Naive B cell (primary cell): Measurements from ENCODE around the gene LIN54. TPM values are rescaled to one million over a fixed set of nuclear protein-coding genes. Genes with fewer than 3 reads are reported as not detected.

Experiments used
- ATAC-seq, 2 donors: fragments of 150-1000 bp; cut with Tn5 transposase; 2 replicates each; pipeline ENCODE4 v1.10.0; 2021; ENCODE audit warnings: low read depth in 2 of 2, mild to moderate bottlenecking in 2 of 2, moderate library complexity in 2 of 2
- DNase-seq: peaks from one replicate; pipeline ENCODE4 v3.0.0; 2022
- H3K27ac Mint-ChIP-seq, 6 donors: one replicate each; pipeline ENCODE4 v1.8.0; 2020 to 2022; ENCODE audit warnings: mild to moderate bottlenecking in 6 of 6, mixed read lengths in 6 of 6, moderate library complexity in 5 of 6, inconsistent platforms in 2 of 6
- H3K27me3 Mint-ChIP-seq, 3 donors: one replicate each; pipeline ENCODE4 v1.8.0; 2021 to 2022; ENCODE audit warnings: mixed read lengths in 3 of 3, mild to moderate bottlenecking in 1 of 3
- H3K36me3 Mint-ChIP-seq, 2 donors: one replicate each; pipeline ENCODE4 v1.8.0; 2020 to 2022; ENCODE audit warnings: mixed read lengths in 2 of 2, inconsistent platforms in 1 of 2, mild to moderate bottlenecking in 1 of 2
- H3K4me1 Mint-ChIP-seq, 3 donors: one replicate each; pipeline ENCODE4 v1.8.0; 2020 to 2022; ENCODE audit warnings: mixed read lengths in 3 of 3, inconsistent platforms in 1 of 3, mild to moderate bottlenecking in 1 of 3, moderate library complexity in 1 of 3
- H3K4me3 Mint-ChIP-seq, 8 donors: one replicate each; pipeline ENCODE4 v1.8.0; 2020 to 2022; ENCODE audit warnings: mild to moderate bottlenecking in 8 of 8, mixed read lengths in 8 of 8, moderate library complexity in 8 of 8, inconsistent platforms in 2 of 8
- H3K9me3 Mint-ChIP-seq, 7 donors: one replicate each; pipeline ENCODE4 v1.8.0; 2020 to 2022; ENCODE audit warnings: mixed read lengths in 7 of 7, mild to moderate bottlenecking in 5 of 7, inconsistent platforms in 2 of 7, moderate library complexity in 1 of 7
- polyA plus RNA-seq, 6 donors: library from polyadenylated mRNA; unstranded; fragments of 300-500 nt; fragmentation: Illumina TruSeq; gene quantifications; one replicate each; pipeline ENCODE4 v1.2.3, GENCODE V29; 2021; ENCODE audit warnings: low read depth in 6 of 6

The LIN54 gene
- polyA plus RNA-seq, 6 donors from 2014 or later, result 3.1 to 8.4 (median 7.8) TPM

DNA sequence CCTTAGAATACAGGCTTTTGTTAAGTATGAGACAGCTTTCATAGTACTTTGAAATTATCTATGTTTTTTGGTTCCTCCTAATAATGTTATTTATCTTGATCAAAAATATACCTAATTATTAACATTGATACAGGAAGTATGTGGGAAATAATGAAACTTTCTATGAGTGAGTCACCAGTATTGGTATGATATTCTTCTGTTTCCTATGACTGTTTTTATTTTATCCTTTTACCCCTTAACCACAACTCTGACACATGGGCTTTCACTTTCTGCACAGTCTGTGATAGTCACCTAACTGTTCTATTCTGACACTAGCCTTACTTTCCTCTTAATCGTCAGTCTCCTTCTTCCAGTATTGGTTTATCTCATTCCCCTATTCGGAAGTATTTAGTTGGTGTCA lies 105.4 kb downstream of the LIN54 start:
- H3K36me3 Mint-ChIP-seq, result no peaks in the 10 kb centered on the region
- H3K27me3 Mint-ChIP-seq, result no peaks in the 10 kb centered on the region
- DNase-seq, result no peak
- peak overlapping the region in 3 of 6 donors; percentile 8 to 61 (median 38) for H3K27ac Mint-ChIP-seq
- no peak for ATAC-seq
- peak overlapping the region in 1 of 8 donors; percentile 5 for H3K4me3 Mint-ChIP-seq
- H3K9me3 Mint-ChIP-seq, result no peaks in the 10 kb centered on the region
- peaks cover 0 to 6% (median 3%) of the 10 kb centered on the region in 3 donors for H3K4me1 Mint-ChIP-seq

DNA sequence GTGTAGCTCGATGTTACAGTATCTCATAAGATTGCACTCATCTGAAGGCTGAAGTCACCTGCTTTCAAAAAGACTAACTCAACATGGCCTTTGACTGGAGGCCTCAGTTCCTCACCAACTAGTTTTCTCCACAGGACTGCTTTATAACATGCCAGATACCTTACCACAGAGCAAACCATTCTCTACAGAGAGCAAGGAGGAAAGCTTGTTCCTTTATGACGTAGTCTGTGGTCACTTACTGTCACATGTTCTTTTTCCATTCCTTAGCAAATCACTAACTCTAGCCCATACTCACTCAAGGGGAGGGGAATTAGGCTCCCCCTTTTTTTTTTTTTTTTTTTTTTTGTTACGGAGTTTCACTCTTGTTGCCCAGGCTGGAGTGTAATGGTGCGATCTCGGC lies 106.9 kb downstream of the LIN54 start:
- Mint-ChIP-seq H3K4me3 (no peak overlapping the region), H3K36me3 (no peaks in the 10 kb centered on the region), H3K27me3 (no peaks in the 10 kb centered on the region), H3K9me3 (no peaks in the 10 kb centered on the region), H3K27ac (peak overlapping the region in 1 of 6 donors; percentile 65), H3K4me1 (peaks cover 0 to 7% (median 6%) of the 10 kb centered on the region in 3 donors)
- DNase-seq, result no peak
- ATAC-seq, result no peak

DNA sequence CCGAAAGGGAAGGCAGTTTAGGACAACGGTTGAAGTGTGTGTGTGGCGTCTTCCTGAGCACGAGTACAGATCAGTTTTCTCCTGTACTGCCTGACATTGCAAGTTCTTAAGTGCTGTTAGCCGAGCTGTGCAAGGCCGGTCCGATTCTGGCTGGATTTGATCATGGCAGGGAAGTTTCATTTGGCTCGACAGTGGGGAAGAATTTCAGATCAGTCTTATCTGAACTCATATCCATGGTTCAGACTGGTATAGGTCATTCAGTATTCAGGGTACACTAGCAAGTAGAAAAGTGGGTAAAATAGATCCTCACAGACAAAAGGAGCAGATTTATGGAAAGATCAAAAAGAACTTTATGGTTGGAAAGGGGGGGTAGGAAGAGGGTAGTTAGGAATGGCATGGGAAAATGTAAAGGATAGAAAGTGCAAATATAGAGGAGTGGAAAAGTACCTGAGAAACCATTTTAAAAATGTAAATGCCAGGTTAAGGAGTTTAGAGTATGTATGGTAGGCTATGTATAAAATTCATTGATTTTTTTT lies 109.4 kb downstream of the LIN54 start:
- Mint-ChIP-seq H3K27me3 (no peaks in the 10 kb centered on the region), H3K27ac (no peak overlapping the region), H3K36me3 (peaks cover 0 to 7% of the 10 kb centered on the region in 2 donors), H3K4me3 (no peak overlapping the region), H3K4me1 (peaks cover 2 to 18% (median 6%) of the 10 kb centered on the region in 3 donors), H3K9me3 (no peaks in the 10 kb centered on the region)
- no peak for ATAC-seq
- DNase-seq, result no peak

DNA sequence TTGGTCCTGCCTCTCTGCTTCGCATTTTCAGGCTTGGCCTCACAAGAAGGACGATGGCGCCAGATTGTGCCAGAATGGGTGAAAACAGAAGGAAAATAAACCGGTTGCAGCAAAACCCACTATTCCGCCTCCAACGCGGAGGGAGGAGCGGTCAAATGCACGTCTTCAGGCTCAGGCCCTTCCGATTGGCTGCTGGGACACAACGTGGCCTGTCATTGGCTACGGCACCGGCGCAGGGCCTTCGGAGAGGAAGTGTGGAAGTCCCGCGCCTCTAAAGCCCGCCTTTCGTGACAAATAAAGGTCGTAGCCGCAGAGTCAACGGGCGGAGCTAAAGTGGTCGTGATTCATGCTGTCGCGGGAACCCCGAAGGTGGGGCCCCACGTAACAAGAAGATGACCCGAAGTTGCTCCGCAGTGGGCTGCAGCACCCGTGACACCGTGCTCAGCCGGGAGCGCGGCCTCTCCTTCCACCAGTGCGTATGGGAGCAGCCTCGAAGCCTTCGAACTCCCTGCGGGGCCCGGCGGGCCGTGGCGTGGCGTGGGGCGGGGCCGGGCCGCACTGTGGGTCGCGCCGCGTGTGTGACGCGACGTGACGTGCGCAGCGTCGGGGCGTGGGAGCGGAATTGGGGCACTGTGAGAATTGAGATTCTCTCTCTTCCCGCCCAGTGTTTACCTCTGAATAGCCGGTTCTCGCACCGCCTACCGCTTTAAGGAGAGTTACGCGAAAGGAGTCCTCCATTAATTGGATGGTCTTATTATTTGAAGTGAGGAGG lies 110.0 kb downstream of the LIN54 start, which contains the start of gene THAP9:
THAP9 (plus strand) TSS at position 325 of the 772 bp plus-strand sequence; CDS start at position 393, 68 bp downstream.
- Mint-ChIP-seq H3K27ac (no peak within 1 kb of the TSS), H3K9me3 (no peaks in the 10 kb centered on the region), H3K27me3 (no peaks in the 10 kb centered on the region), H3K4me3 (no peak within 1 kb of the TSS), H3K4me1 (peaks cover 2 to 18% (median 5%) of the 10 kb centered on the region in 3 donors), H3K36me3 (peaks cover 2 to 7% of the 10 kb centered on the region in 2 donors)
- DNase-seq (peak; percentile 97), ATAC-seq (peak; percentile 82 to 86)

DNA sequence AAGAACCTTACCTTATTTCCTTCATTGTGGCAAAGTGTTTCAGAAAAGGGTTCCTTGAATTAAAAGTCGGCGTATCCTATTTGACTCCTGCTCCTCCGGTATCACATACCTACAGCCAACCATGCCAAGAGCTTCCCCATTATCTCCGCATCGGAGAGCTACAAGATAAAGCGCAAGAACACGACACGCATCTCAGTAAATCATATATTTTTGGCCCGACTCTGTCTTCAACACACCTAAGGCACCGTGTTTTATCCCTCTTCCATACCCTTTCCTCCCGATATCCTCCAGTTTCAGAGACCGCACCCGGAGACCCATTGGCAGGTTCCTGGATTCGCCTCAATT lies 110.6 kb downstream of the LIN54 start:
- ATAC-seq (peak in 1 of 2 donors; percentile 2), DNase-seq (no peak)
- Mint-ChIP-seq H3K9me3 (no peaks in the 10 kb centered on the region), H3K27ac (no peak overlapping the region), H3K4me3 (no peak overlapping the region), H3K36me3 (peaks cover 3 to 7% of the 10 kb centered on the region in 2 donors), H3K27me3 (no peaks in the 10 kb centered on the region), H3K4me1 (peaks cover 0 to 15% (median 2%) of the 10 kb centered on the region in 3 donors)

DNA sequence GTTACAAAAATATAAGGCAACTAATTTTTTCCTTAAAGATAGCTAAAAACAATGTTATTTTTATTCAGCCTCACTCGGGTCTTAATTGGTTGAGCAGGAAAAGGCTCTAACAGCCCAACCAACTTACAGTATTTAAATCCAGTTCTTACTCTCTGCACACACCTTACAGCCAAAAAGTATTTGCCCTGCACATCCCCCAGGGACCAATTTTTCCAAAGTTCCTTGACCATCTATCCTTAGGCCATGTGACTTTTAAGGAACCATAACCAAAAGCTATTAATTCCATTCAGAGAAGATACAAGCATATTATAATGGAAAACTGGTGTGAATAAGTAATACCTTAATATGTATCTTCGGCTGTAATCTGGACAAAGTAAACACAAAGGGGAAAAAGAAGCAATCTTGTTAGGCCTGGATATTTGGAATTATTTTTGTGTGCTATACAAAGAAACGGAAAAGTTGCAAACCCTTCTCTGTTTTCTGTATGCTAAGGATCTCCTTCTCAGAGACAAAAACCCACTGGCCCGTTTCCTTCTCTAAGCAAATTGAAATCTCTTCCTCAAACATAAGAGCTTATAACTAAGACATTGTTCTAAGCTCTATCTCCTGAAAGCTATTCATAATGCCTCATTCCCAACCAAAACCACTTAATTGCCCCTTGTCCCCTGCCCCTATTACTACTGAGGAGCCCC lies 111.1 kb downstream of the LIN54 start:
- no peaks in the 10 kb centered on the region for H3K9me3 Mint-ChIP-seq
- H3K4me3 Mint-ChIP-seq, result no peak overlapping the region
- no peak overlapping the region for H3K27ac Mint-ChIP-seq
- peaks cover 0 to 15% (median 2%) of the 10 kb centered on the region in 3 donors for H3K4me1 Mint-ChIP-seq
- H3K36me3 Mint-ChIP-seq, result peaks cover 3 to 7% of the 10 kb centered on the region in 2 donors
- ATAC-seq, result no peak
- DNase-seq, result no peak
- no peaks in the 10 kb centered on the region for H3K27me3 Mint-ChIP-seq

DNA sequence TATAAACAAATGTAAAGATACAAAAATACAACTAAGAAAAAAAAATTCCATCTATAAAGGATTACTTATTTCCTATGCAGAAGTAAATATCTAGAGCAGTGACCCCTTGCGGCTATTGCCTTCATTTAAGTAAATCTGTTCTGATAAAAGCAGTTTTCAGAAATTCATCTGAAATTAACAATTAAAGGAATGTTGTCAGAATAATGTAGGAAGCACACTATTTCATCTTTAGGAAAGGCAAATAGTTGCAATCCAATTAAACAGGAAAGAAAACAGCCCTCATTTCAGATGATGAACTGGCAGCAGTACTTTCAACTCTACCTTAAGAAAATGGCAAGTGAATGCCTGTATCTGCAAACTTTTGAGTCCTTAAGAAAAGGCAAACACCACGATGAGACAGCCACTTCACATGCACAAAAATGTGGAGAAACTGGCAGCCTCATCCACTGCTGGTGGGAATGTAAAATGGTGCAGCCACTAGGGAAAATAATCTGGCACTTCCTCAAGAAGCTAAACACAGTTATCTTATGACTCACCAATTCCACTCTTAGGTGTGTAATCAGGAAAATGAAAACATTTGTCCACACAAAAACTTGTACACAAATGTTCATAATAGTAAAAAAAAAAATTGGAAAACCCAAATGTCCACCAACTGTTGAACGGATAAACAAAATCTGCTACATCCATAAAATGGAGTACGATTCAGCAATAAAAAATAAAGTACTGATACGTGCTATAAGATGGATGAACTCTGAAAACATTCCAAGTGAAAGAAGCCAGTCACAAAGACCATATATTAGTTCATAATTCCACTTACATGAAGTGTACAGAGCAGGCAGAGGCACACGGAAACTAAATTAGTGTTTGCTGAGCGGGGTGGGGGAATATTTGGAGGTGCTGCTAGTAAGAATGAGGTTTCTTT lies 112.0 kb downstream of the LIN54 start:
- H3K27ac Mint-ChIP-seq, result peak overlapping the region in 4 of 6 donors; percentile 16 to 80 (median 42)
- ATAC-seq (no peak), DNase-seq (no peak)
- H3K4me3 Mint-ChIP-seq, result peak overlapping the region in 3 of 8 donors; percentile 35 to 71 (median 64)
- H3K36me3 Mint-ChIP-seq, result peaks cover 7 to 11% of the 10 kb centered on the region in 2 donors
- no peaks in the 10 kb centered on the region for H3K27me3 Mint-ChIP-seq
- H3K9me3 Mint-ChIP-seq, result no peaks in the 10 kb centered on the region
- H3K4me1 Mint-ChIP-seq, result peaks cover 0 to 15% (median 2%) of the 10 kb centered on the region in 3 donors

GRCh38 chr4:82896755-82897154 lies 113.9 kb downstream of the LIN54 start:
- Mint-ChIP-seq H3K36me3 (peaks cover 7 to 11% of the 10 kb centered on the region in 2 donors), H3K27ac (peak overlapping the region in 3 of 6 donors; percentile 9 to 58 (median 23))

GRCh38 chr4:82893942-82894341 lies 116.7 kb downstream of the LIN54 start:
- no peak for DNase-seq
- peak overlapping the region in 1 of 8 donors; percentile 59 for H3K4me3 Mint-ChIP-seq
- no peaks in the 10 kb centered on the region for H3K9me3 Mint-ChIP-seq
- no peak for ATAC-seq
- H3K27ac Mint-ChIP-seq, result no peak overlapping the region
- H3K4me1 Mint-ChIP-seq, result peaks cover 11 to 27% (median 27%) of the 10 kb centered on the region in 3 donors
- peaks cover 7 to 11% of the 10 kb centered on the region in 2 donors for H3K36me3 Mint-ChIP-seq
- H3K27me3 Mint-ChIP-seq, result no peaks in the 10 kb centered on the region

More at GRCh38 chr4:82896755-82897154, 113.9 kb downstream of the LIN54 start:
- DNase-seq (no peak), ATAC-seq (no peak)
- Mint-ChIP-seq H3K4me3 (peak overlapping the region in 1 of 8 donors; percentile 60), H3K4me1 (peaks cover 3 to 16% (median 4%) of the 10 kb centered on the region in 3 donors), H3K9me3 (no peaks in the 10 kb centered on the region), H3K27me3 (no peaks in the 10 kb centered on the region)

GRCh38 chr4:82892467-82892802 lies 118.2 kb downstream of the LIN54 start:
- Mint-ChIP-seq H3K36me3 (peaks cover 7 to 11% of the 10 kb centered on the region in 2 donors), H3K27me3 (no peaks in the 10 kb centered on the region), H3K9me3 (no peaks in the 10 kb centered on the region), H3K27ac (peak overlapping the region in 1 of 6 donors; percentile 93), H3K4me1 (peaks cover 11 to 32% (median 19%) of the 10 kb centered on the region in 3 donors), H3K4me3 (peak overlapping the region in 6 of 8 donors; percentile 29 to 96 (median 92))
- DNase-seq (no peak), ATAC-seq (no peak)

DNA sequence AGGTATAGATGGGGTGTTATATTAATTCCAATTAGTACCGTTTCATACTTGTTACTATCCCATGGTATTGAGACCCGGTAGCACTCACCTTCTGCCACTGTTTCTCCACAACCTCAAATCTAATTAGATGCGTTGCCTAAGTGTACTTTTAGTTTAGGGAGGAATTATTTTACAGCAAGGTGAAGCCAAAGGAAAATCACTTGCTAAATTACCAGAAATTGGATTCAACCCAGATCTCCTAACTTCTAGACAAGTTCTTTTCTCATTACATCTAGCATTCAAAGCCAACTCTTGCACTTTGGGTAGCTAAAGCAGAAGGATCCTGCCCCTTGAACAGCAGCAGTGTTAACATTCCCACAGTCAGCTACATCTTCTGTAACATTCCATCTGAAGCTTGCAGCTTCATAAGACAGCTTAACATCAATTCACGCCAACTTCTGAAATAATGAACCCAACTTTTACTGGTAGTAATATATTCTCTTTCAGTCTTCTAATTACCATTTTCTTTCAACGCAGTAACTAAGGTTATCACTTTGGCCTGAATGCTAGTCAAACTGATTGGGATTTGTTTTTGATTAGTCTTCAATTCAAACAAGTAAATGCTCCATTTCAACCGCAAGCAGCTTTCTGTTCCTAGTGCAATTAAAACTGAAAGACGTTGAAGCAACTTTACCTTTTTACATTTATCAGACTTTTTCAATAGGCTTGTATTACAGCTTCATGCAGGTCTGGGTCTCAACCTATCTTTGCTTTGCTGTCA lies 118.7 kb downstream of the LIN54 start:
- Mint-ChIP-seq H3K4me3 (peak overlapping the region; percentile 89 to 97 (median 94)), H3K9me3 (no peaks in the 10 kb centered on the region), H3K4me1 (peaks cover 11 to 32% (median 17%) of the 10 kb centered on the region in 3 donors), H3K36me3 (peaks cover 3 to 11% of the 10 kb centered on the region in 2 donors), H3K27me3 (no peaks in the 10 kb centered on the region), H3K27ac (peak overlapping the region; percentile 93 to 98 (median 97))
- no peak for ATAC-seq
- DNase-seq, result no peak
